GM08714 (cell line): ENCODE measurements around the gene CTAGE15.
A peak's percentile ranks its signal among the peaks of the same experiment; 100 is the strongest.
"Not testable (repeated sequence)": the region's sequence is repeated elsewhere in the genome, so short reads cannot be mapped to it uniquely, and the experiment has no call there.

Source experiments
- H3K4me3 ChIP-seq: fragments of 200-500 bp; sonication (Bioruptor generic); 2 replicates; pipeline ENCODE4 v1.5.1; 2014; ENCODE audit warnings: mild to moderate bottlenecking, low read length, inconsistent platforms

CTAGE15 gene, protein sequence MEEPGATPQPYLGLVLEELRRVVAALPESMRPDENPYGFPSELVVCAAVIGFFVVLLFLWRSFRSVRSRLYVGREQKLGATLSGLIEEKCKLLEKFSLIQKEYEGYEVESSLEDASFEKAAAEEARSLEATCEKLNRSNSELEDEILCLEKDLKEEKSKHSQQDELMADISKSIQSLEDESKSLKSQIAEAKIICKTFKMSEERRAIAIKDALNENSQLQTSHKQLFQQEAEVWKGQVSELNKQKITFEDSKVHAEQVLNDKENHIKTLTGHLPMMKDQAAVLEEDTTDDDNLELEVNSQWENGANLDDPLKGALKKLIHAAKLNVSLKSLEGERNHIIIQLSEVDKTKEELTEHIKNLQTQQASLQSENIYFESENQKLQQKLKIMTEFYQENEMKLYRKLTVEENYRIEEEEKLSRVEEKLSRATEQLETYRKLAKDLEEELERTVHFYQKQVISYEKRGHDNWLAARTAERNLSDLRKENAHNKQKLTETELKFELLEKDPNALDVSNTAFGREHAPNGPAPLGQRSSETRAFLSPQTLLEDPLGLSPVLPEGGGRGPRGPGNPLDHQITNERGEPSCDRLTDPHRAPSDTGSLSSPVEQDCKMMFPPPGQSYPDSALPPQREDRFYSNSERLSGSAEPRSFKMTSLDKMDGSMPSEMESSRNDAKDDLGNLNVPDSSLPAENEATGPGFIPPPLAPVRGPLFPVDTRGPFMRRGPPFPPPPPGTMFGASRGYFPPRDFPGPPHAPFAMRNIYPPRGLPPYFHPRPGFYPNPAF

DNA sequence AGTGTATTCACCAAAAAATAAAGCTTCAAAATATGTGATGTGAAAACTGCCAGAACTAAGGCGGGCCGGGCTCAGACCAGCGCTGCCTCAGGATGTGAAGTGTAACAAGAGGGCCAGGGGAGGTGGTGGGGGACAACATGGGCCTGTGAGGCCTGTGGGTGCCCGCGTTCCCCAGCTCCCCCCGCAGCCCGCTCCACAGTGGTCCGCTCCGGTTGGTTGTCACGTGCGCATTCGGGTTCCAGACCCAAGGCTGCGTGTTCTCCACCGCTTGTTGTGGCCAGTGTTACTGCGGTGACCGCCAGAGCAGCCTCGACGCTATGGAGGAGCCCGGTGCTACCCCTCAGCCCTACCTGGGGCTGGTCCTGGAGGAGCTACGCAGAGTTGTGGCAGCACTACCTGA, at the start of gene CTAGE15:
Gene CTAGE15 (plus strand): TSS at position 301 of the 400 bp plus-strand sequence. CDS start 17 bp downstream, at position 318.
- not testable (repeated sequence) for H3K4me3 ChIP-seq

DNA sequence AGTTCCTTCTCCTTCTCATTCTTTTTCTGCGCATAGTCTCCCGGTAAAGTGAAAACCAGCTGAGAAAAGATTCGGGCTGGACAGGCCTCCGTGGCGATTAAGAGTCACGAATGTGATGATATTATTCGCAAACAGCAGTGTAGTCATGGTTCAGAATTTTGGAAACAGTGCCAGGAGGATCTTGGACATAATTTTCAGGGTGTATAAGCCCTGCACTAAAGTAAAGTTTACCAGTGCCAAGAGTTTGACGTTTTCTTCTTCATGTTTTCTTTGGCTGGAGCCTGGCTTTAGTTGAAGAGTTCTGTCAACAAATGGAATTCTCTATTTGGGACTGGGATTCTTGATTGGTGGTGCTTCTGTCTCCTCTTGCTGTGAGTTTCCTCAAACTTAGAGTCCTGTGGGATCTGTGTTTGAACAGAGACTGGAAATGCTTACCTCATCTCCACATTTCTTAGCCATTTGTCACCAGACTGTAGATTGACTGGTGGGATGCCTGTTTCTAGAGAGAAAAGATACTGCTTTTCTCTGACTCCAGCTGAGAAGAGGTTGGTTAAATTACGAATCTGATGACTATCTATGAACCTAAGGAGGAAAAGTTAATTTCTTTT, 49.2 kb upstream of the CTAGE15 start:
- not testable (repeated sequence) for H3K4me3 ChIP-seq

DNA sequence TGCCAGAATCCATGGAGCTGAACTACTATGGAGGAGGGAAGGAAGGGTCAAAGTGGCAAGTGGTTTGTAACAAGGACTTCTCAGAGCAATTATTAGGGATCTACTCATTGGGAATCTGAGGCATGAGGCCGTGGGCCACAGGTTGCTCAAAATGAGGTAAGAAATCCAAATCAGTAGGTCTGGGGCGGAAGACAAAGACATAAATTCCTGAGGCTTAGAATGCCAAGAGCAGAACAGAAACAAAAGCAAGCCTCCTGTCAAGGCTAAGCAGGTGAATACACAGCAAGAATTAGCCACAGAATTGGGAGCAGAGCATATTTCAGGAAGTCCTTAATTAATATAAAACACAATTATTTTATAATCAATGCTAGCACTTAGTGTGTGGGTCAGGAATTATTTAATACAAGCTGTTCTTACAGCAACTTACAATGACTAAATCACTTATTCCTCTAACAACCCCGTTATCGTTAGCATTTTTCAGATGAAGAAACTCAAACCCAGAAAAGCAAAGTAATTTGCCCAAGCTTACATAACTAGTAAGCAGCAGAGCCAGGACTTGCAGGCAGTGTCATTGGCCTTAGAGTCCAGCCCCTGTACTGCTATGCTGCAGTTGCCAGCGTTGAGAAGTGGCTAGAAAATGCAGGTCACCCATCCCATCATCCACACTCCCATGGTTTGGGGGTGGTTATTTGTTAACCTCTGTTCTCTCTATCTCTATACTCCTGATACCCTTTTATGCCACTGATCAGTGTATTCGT, 40.3 kb upstream of the CTAGE15 start:
- H3K4me3 ChIP-seq, result not testable (repeated sequence)

DNA sequence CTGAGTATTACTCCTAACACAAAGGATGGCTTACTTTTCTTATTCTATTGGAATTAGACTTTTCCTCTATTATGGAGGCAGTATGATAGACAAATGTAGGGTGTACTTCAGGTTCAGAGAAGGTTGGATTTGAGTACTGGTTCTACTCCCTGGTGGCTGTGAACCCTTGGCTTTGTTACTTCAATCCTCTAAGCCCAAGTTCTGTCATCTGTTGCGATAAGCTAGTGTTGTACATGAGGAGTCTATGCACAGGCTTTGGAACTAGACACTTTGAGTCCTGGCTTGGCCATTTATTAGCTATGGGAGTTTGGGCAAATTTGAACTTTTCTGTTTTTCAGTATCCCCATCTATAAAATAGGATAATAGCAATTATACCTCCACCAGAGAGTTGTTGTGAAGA, 39.7 kb upstream of the CTAGE15 start:
- not testable (repeated sequence) for H3K4me3 ChIP-seq

DNA sequence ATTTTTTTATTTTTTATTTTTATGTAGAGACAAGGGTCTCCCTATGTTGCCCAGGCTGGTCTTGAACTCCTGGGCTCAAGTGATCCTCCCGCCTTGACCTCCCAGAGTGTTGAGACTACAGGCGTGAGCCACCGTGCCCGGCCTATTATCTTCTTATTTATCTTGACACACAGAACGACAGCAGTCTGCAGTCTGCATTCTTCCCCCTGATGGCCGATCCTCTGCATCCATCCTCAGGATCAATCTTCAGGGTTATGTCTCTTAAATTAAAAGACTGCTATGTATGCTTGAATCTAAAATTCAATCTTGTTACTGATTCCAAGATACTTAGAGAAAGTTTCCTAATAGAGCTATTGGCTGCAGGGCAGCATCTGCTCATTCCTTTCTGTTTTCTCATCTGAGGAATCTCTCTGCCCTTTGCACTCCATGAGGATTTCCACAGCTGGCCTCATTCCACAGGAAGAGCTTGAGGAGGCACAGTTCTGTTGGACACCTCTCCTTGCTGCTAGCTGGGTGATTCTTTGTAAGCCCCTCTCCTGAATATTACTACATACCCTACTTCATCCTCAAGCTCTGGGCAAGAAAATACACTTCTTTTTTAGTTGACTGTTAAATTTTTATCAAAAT, 38.3 kb upstream of the CTAGE15 start:
- H3K4me3 ChIP-seq, result not testable (repeated sequence)

DNA sequence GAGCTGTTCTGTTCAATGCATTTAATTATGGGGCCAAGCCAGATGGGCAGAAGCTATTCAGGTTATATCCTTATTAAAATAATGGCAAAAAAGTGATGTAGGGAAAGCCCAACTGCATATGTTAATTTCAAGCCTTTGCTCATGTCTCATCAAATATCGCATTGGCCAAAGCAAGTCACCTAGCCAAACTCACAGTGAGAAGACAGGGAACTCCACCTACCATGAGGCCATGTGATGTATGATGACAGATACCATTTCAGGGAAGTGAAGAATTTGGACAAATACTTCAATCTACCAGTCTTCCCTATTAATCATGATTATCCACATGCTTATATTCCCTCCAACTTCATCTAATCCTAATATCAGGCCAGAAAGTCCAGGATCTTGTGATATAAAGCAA, 35.2 kb upstream of the CTAGE15 start:
- not testable (repeated sequence) for H3K4me3 ChIP-seq

DNA sequence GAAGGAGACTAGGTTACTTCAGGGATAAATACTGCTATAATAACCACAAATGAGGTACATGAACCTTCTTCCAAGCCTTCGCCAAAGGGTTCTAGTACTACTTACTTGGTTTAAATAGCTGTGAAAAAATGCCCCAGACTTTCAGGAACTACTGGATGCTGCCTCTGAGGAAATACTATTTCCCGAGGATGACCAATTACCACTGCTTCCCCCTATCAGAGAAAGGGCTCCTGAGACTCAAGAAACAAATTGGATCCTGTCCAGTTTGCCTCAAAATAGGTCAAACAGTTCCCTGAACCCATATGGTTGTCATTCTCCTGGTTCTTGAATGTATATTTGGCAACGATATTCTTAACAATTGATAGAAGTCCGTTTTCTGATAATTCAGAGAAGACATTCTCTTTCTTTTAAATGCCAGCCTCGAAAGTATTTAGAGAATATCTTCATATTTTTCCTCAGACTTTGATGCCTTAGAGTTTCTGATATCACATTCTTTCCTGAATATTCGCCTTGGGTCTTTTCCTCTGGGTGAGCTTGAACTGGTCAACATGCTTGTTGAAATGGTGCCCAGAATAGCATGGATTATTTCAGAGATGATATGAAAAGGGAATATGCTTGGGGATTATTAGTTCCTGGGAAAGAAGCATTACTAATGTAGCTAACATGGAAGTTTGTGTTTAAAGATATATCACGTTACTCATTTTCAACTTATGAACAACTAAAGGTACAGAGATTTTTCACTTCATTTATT, 28.1 kb upstream of the CTAGE15 start:
- H3K4me3 ChIP-seq, result not testable (repeated sequence)

DNA sequence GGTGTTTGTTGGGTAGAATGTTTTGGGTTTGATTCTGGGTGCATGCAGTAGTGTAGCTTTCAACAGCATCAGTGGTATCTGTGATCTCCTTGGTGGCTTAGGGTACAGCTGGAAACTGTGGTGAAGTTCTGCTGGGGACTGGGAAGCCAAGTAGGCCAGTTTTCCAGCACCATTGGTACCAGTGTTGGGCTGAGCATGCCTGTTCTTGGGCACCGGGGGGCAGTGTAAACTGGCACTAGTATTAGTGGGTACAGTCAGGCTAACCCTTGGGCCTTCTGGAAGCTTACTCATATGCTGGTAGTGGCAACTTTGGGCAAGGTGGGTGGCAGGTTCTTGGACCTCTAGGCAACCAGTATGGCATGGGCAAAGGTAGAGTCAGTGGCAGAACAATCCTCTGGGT, 15.6 kb upstream of the CTAGE15 start:
- not testable (repeated sequence) for H3K4me3 ChIP-seq

DNA sequence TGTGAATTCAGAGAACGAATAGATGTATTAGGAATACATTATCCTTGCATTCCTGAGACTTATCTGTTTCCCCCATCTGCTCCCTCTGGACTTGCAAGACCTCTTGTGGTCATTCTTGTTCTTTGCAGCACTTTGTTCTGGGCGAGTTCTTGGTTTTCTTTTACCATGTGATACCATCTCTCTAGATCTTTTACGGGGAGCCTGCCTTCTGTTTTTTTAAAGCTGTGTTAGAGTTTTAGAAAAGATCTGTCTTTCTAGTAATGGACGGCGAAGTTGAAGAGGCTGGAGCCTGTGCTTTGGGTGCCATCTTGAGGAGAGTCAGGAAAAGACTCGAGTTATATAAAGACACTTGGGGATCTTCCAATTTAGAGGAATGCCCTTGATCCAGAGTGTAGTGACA, 8.3 kb upstream of the CTAGE15 start:
- not testable (repeated sequence) for H3K4me3 ChIP-seq

DNA sequence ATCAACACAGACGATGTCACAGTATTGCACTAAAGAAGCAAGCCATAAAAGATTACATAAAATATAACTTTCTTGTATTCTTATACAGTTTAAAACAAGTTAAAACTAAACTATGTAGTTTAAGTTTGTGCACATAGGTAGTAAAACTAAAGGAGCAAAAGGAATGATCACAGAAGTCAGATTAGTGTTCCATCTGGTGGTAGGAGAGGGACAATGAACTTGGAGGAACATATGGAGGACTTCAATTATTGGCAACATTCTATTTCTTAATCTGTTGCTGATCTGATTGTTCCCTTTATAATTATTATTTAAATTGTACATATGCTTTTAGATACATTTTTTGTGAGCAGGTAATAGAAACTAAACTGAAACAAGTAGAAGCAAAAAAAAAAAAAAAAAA, 5.6 kb upstream of the CTAGE15 start:
- not testable (repeated sequence) for H3K4me3 ChIP-seq

DNA sequence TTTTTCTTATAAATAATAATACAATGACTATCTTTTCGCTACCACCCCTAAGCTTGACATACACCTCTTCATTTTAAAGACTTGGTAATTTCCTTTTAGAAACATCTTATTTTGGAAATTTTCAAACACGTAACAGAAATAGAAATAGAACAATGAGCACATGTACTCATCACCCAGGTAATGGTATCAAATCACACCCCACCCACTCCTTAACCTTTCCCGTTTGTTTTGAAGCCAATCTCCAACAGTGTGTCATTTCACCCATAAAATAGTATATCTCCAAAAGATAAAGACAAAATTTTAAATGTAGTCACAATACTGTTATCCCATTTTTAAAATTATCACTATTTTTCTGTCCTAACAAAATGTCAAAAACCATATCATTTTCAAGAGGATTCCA, 16.6 kb downstream of the CTAGE15 start:
- not testable (repeated sequence) for H3K4me3 ChIP-seq

DNA sequence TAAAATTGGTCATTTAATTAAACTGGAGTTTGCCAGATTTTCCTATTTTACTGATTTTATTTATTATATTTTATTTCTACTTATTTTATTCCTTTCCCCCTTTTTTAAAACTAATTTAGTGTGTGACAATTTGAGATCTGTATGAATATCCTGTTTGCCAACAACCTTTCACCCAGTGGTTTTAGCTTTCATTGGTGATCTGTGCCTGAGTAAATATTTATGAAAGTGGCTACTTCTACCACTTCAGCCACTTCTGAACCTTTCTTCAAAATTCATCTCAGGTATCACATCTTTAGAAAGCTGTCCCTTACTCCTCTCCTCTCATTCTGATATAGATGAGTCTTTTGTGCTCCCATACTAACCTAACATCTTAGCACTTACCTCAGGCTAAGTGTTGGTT, 18.3 kb downstream of the CTAGE15 start:
- H3K4me3 ChIP-seq, result not testable (repeated sequence)

DNA sequence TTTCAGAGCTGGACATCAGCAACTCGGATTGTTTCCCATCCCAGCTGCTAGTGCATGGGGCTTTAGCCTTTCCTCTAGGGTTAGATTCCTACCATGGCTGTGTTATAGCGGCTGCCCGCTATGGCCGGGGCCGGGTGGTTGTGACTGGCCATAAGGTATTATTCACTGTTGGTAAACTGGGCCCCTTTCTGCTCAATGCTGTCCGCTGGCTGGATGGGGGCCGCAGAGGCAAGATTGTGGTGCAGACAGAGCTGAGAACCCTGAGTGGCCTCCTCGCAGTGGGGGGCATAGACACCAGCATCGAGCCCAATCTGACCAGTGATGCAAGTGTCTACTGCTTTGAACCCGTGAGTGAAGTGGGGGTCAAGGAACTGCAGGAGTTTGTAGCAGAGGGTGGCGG, 26.5 kb downstream of the CTAGE15 start:
- H3K4me3 ChIP-seq, result not testable (repeated sequence)

DNA sequence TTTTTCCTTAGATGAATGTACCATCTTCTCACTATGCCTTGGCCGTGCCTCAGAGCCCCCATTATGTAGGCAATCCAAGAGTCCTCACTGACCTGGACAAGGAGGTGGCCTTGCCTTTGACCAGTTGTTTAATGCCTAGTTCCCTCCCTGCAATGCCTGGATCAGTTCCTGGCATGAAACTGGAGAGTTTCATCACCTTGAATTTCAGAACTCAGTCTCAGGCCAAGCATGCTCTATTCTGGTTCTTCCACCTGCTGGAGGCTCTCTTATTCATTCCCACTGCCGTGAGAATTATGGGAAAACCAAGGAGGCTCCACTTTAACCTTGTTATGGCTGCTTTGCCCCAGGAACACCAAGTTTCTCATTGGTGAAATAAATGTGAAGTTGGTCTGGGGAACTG, 31.9 kb downstream of the CTAGE15 start:
- not testable (repeated sequence) for H3K4me3 ChIP-seq

DNA sequence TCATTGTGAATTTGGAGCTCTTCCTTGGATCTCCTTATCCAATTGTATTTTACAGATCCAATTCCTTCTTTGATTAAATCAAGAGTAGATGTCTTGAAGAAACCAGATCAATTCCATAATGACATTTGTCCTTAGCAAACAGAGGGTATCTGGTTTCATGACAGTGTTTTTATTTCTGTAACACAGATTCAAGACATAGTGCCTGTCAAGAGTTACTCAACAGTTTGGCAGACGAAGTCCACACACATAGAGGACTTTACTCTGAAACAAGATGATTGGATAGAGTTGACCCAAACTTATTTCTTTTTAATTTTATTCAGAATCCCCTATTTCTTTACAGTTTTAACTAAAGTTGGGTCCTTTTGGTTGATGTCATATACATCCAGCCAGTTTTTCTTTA, 34.5 kb downstream of the CTAGE15 start:
- not testable (repeated sequence) for H3K4me3 ChIP-seq

DNA sequence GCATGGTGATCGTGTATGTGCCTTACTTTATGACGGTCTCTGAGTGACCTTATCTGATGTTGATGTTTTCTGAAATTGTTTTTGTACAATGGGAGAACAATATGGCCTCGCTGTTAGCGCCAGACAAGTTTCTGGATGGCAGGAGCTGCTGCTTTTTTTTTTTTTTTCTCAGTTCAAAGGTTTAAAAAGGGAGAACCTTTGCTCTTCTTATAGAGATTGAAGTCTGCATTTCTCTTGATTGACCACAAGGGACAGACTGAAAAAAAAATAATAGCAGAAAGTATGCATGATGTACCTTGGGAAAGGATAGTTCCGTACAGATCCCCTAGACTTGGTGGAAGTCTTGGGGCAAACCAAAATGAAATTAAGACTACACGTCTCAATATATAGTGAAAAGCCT, 43.9 kb downstream of the CTAGE15 start:
- not testable (repeated sequence) for H3K4me3 ChIP-seq

DNA sequence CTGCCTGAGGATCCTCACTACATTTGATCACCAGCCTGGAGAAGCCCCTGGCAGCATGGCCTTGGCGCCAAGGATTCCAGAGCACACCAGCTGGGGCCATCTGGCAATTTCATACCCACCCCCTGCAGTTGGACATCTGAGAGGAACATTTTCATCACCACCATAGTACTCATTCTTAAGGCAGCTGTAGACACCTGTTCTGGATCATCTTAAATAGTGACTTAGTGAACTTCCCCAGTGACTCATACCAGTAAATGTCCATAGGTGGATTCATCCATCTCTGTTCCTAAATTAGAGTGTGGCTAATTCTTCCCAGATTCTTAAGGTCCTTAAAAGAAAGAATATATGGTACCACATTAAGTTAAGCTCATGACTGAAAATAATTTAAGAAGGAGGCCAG, 45.6 kb downstream of the CTAGE15 start:
- not testable (repeated sequence) for H3K4me3 ChIP-seq

DNA sequence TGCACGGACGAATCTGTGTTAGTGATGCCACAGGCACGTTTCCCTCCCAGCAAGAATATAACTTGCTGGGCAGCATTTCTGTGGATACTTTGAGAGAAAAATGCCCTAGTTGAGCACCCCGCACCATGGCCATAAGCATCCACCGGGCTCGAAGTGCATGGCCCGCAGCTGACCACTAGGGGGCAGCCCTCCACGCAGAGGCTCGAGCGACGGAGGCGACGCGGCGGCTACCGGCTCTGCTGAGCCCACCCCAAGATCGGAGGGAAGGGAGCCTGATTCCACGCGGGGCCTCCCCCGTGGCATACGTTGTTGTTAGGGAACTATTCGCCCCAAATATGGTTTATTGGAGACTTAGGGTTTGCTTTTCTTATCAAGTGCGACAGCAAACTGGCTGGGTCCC, 48.5 kb downstream of the CTAGE15 start:
- H3K4me3 ChIP-seq, result not testable (repeated sequence)

DNA sequence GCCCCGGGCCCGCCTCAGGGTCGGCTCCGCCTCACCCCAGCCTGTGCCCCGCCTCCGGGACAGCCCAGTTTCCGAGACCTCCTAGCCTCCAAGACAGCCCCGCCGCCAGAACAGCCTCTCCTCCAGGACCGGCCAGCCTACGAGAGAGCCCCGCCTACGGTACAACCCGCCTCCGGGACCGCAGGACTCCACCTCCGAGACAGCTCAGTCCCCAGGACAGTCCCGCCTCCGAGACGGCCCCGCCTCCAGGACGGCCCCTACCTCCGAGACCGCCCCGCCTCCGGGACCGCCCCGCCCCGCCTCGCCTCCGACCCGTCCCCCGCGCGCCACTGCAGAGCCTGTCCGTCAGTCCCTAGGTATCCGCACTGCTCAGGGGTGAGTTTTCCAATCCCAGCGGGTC, 49.0 kb downstream of the CTAGE15 start, which contains the start of gene TCAF2:
Gene TCAF2 (plus strand): TSS at position 329 of the 400 bp plus-strand sequence.
- H3K4me3 ChIP-seq, result peak within 1 kb of the TSS; percentile 45; the same call in 1 of the 2 replicates

DNA sequence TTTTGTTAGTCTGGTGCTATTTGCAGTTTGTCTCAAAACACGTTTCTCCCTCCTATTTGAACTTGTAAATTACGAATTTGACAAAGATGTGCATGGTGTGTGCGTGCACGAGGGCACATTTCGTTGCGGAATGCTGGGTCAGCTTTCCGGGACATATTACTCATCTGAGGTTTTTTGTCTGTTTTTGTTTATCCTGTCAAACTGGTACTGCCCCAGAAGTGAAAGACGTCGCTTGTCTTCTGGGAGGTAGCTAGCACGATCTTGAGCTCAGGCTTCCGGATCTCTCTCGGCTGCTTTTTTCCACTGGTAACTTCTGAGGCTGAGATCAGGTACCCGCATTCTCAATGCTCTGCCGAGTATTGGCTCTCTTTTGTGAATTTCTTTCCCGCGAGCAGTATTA, 49.6 kb downstream of the CTAGE15 start:
- not testable (repeated sequence) for H3K4me3 ChIP-seq
